HG02885 (cell line): Measurements from ENCODE around the gene IFI44.
A peak's percentile ranks its signal among the peaks of the same experiment; 100 is the strongest.

ENCODE experiments used
- ATAC-seq: cut with Tn5 transposase; IDR thresholded peaks from one replicate; pipeline ENCODE4 v1.9.1; 2021; ENCODE audit warnings: mild to moderate bottlenecking; ENCODE audit not compliant: unreplicated experiment, poor library complexity

IFI44 gene

GRCh38 chr1:78650114-78650660 lies 556 bp downstream of the IFI44 start:
- no peak for ATAC-seq

GRCh38 chr1:78651241-78651640 lies 1.6 kb downstream of the IFI44 start:
- peak; percentile 45 for ATAC-seq

GRCh38 chr1:78652019-78652560 lies 2.5 kb downstream of the IFI44 start:
- ATAC-seq = no peak

GRCh38 chr1:78658901-78659300 lies 9.3 kb downstream of the IFI44 start:
- no peak for ATAC-seq

- ATAC-seq = no peak
Measured at GRCh38 chr1:78663923-78664322, 14.3 kb downstream of the IFI44 start.

GRCh38 chr1:78664763-78665162 lies 15.1 kb downstream of the IFI44 start:
- no peak for ATAC-seq

- no peak for ATAC-seq
Measured at GRCh38 chr1:78665809-78666208, 16.2 kb downstream of the IFI44 start.

GRCh38 chr1:78667939-78668338 lies 18.3 kb downstream of the IFI44 start:
- no peak for ATAC-seq

GRCh38 chr1:78668427-78668826 lies 18.8 kb downstream of the IFI44 start:
- no peak for ATAC-seq

GRCh38 chr1:78672428-78672827 lies 22.8 kb downstream of the IFI44 start:
- no peak for ATAC-seq

GRCh38 chr1:78673120-78673519 lies 23.5 kb downstream of the IFI44 start:
- no peak for ATAC-seq

GRCh38 chr1:78676347-78676982 lies 26.8 kb downstream of the IFI44 start:
- peak; percentile 42 for ATAC-seq

GRCh38 chr1:78676993-78677392 lies 27.4 kb downstream of the IFI44 start:
- ATAC-seq = no peak

- no peak for ATAC-seq
Measured at GRCh38 chr1:78677788-78678187, 28.2 kb downstream of the IFI44 start.

GRCh38 chr1:78678324-78678723 lies 28.7 kb downstream of the IFI44 start:
- ATAC-seq = peak; percentile 75

GRCh38 chr1:78681265-78681664 lies 31.6 kb downstream of the IFI44 start:
- no peak for ATAC-seq

GRCh38 chr1:78682496-78682895 lies 32.9 kb downstream of the IFI44 start:
- ATAC-seq = no peak

GRCh38 chr1:78683079-78683478 lies 33.4 kb downstream of the IFI44 start:
- no peak for ATAC-seq

GRCh38 chr1:78687315-78687714 lies 37.7 kb downstream of the IFI44 start:
- ATAC-seq = no peak

GRCh38 chr1:78687914-78688313 lies 38.3 kb downstream of the IFI44 start:
- ATAC-seq = no peak

GRCh38 chr1:78688697-78689096 lies 39.1 kb downstream of the IFI44 start:
- no peak for ATAC-seq

- ATAC-seq = no peak
Measured at GRCh38 chr1:78690516-78690915, 40.9 kb downstream of the IFI44 start.
